Nasal cavity respiratory epithelium epithelial cell of viscerocranial mucosa (primary cell): ENCODE results near the gene HTT. TPM values are rescaled to one million over a fixed set of nuclear protein-coding genes. Genes with fewer than 3 reads are reported as not detected.

Source experiments
- total RNA-seq: library from RNA; depleted of rRNA; stranded (reverse); fragments of >200 nt; gene quantifications from 2 replicates; pipeline ENCODE4 v1.2.3, GENCODE V29; 2014

HTT gene
- 59.5 and 94.8 TPM in 2 replicates for total RNA-seq

GRCh38 chr4:3074078-3074845, at the start of gene HTT, which contains the start of gene HTT-AS:
Gene HTT (plus strand): TSS chr4:3074681. CDS start chr4:3074826, 145 bp downstream.
Gene HTT-AS (minus strand): TSS chr4:3074538.

GRCh38 chr4:3248811-3249661, 174.6 kb downstream of the HTT start, which contains the start of gene MSANTD1:
Gene MSANTD1 (plus strand): TSS chr4:3249159. CDS start chr4:3249223, 64 bp downstream.

GRCh38 chr4:3292571-3293400, 218.3 kb downstream of the HTT start, which contains the start of gene RGS12:
Gene RGS12 (plus strand): TSS chr4:3293021. CDS start chr4:3316171, 23,150 bp downstream.

Other genes with a start within 250 kb of the HTT start
- 82.4 and 140 TPM in 2 replicates for gene ADD1, start 230.8 kb upstream of the HTT start, total RNA-seq
- gene NOP14, start 111.3 kb upstream of the HTT start, total RNA-seq: 35.5 and 57.4 TPM in 2 replicates
- gene GRK4, start 111.1 kb upstream of the HTT start, total RNA-seq: 3.4 and 4.8 TPM in 2 replicates
- gene HTT-AS, start 143 bp upstream of the HTT start, total RNA-seq: not detected in 2 replicates
- gene MSANTD1, start 174.5 kb downstream of the HTT start, total RNA-seq: 0.34 and 0.78 TPM in 2 replicates
- gene RGS12, start 218.3 kb downstream of the HTT start, total RNA-seq: 34.9 and 106 TPM in 2 replicates